HEK293 (cell line): ENCODE results near the gene RAB11FIP5.
"Not testable (repeated sequence)": the region's sequence is repeated elsewhere in the genome, so short reads cannot be mapped to it uniquely, and the experiment has no call there.

ENCODE experiments used
- CTCF ChIA-PET: fragments of 350-600 bp; formaldehyde crosslinking; extraction: SDS; loops from one replicate; lab custom pipeline; 2021; ENCODE audit warnings: antibody characterized with exemption; lab: Yijun Ruan, JAX
- POLR2A ChIA-PET: fragments of 300-600 bp; formaldehyde crosslinking; extraction: SDS; loops from one replicate; lab custom pipeline; 2020; ENCODE audit warnings: antibody characterized with exemption, inconsistent platforms; lab: Yijun Ruan, JAX
- H3K27ac ChIP-seq: fragments of 200-500 bp; sonication (Bioruptor generic); 2 replicates; pipeline ENCODE4 v1.5.1; 2014; ENCODE audit warnings: low read depth, low read length, control low read depth, inconsistent platforms; ENCODE audit errors: extremely low read depth
- H3K36me3 ChIP-seq, 2 experiments: fragments of 200-500 bp in 1 of 2; sonication (Bioruptor generic) in 1 of 2; 1 replicate in 1 of 2; 2 replicates in 1 of 2; pipeline ENCODE4 v1.5.1; 2014 to 2017; ENCODE audit warnings: inconsistent platforms in 2 of 2, low read length in 2 of 2; ENCODE audit not compliant: control insufficient read depth in 2 of 2, insufficient read depth in 1 of 2
- H3K4me1 ChIP-seq: fragments of 200-500 bp; sonication (Bioruptor generic); 2 replicates; pipeline ENCODE4 v1.5.1; 2014; ENCODE audit warnings: mild to moderate bottlenecking, low read length, inconsistent platforms; ENCODE audit not compliant: control insufficient read depth, insufficient read depth
- H3K4me3 ChIP-seq: 2 replicates; pipeline ENCODE4 v1.5.1; 2011; ENCODE audit warnings: low read depth, mild to moderate bottlenecking, control low read depth, low read length, moderate library complexity
- H3K9me3 ChIP-seq: fragments of 200-500 bp; sonication (Bioruptor generic); 2 replicates; pipeline ENCODE4 v1.5.1; 2014; ENCODE audit warnings: low read depth, low read length, inconsistent platforms; ENCODE audit not compliant: control insufficient read depth, insufficient read depth
- EGR2 ChIP-seq: fragments of 450-650 bp; formaldehyde crosslinking; IDR thresholded peaks from 2 replicates; pipeline ENCODE4 v1.5.1; 2016; ENCODE audit warnings: low read depth, missing biosample characterization, missing genetic modification characterization
- GLI4 ChIP-seq: fragments of 450-650 bp; formaldehyde crosslinking; IDR thresholded peaks from 2 replicates; pipeline ENCODE4 v1.5.1; 2016; ENCODE audit warnings: missing biosample characterization, missing genetic modification characterization
- REPIN1 ChIP-seq: fragments of 450-650 bp; formaldehyde crosslinking; IDR thresholded peaks from 2 replicates; pipeline ENCODE4 v1.5.1; 2017; ENCODE audit warnings: missing biosample characterization, missing genetic modification characterization, low read depth
- SETDB1 ChIP-seq: IDR thresholded peaks from one replicate; pipeline ENCODE4 v1.6.1; 2017; ENCODE audit warnings: mild to moderate bottlenecking, low read length, moderate library complexity, mixed read lengths; ENCODE audit not compliant: insufficient read length
- SP7 ChIP-seq: fragments of 450-650 bp; formaldehyde crosslinking; IDR thresholded peaks from 2 replicates; pipeline ENCODE4 v1.5.1; 2016; ENCODE audit warnings: missing biosample characterization, missing genetic modification characterization
- ZBTB17 ChIP-seq: fragments of 450-650 bp; formaldehyde crosslinking; IDR thresholded peaks from 2 replicates; pipeline ENCODE4 v1.5.1; 2016; ENCODE audit warnings: missing biosample characterization, missing genetic modification characterization
- ZIC2 ChIP-seq: fragments of 450-650 bp; formaldehyde crosslinking; IDR thresholded peaks from 2 replicates; pipeline ENCODE4 v1.5.1; 2016; ENCODE audit warnings: missing biosample characterization, missing genetic modification characterization
- ZNF121 ChIP-seq: fragments of 450-650 bp; formaldehyde crosslinking; IDR thresholded peaks from 2 replicates; pipeline ENCODE4 v1.5.1; 2016; ENCODE audit warnings: missing biosample characterization, missing genetic modification characterization
- ZNF202 ChIP-seq: fragments of 450-650 bp; formaldehyde crosslinking; IDR thresholded peaks from 2 replicates; pipeline ENCODE4 v1.5.1; 2016; ENCODE audit warnings: missing biosample characterization, missing genetic modification characterization, borderline replicate concordance
- ZNF221 ChIP-seq: fragments of 450-650 bp; formaldehyde crosslinking; IDR thresholded peaks from 2 replicates; pipeline ENCODE4 v1.5.1; 2017; ENCODE audit warnings: missing biosample characterization, missing genetic modification characterization, borderline replicate concordance
- ZNF274 ChIP-seq, 2 experiments: fragments of 200-500 bp in 1 of 2; fragments of 450-650 bp in 1 of 2; sonication (Bioruptor generic) in 1 of 2; formaldehyde crosslinking in 1 of 2; IDR thresholded peaks; 2 replicates each; pipeline versions ENCODE4 v1.5.1 to v1.6.1; 2014 to 2016; ENCODE audit warnings: borderline replicate concordance in 1 of 2, inconsistent platforms in 1 of 2, low read length in 1 of 2, missing biosample characterization in 1 of 2, missing genetic modification characterization in 1 of 2
- ZNF404 ChIP-seq: fragments of 450-650 bp; formaldehyde crosslinking; IDR thresholded peaks from 2 replicates; pipeline ENCODE4 v1.5.1; 2017; ENCODE audit warnings: missing biosample characterization, missing genetic modification characterization
- ZNF501 ChIP-seq: fragments of 450-650 bp; formaldehyde crosslinking; IDR thresholded peaks from 2 replicates; pipeline ENCODE4 v1.5.1; 2016; ENCODE audit warnings: missing biosample characterization, missing genetic modification characterization
- ZNF596 ChIP-seq: fragments of 450-650 bp; IDR thresholded peaks from 2 replicates; pipeline ENCODE4 v1.5.0; 2018; ENCODE audit warnings: missing biosample characterization, mild to moderate bottlenecking, missing genetic modification characterization, moderate library complexity
- ZNF600 ChIP-seq: fragments of 450-650 bp; formaldehyde crosslinking; IDR thresholded peaks from 2 replicates; pipeline ENCODE4 v1.5.1; 2016; ENCODE audit warnings: missing biosample characterization, missing genetic modification characterization
- ZNF670 ChIP-seq: fragments of 450-650 bp; formaldehyde crosslinking; IDR thresholded peaks from 2 replicates; pipeline ENCODE4 v1.5.1; 2016; ENCODE audit warnings: missing biosample characterization, missing genetic modification characterization, low read depth
- TF ChIP-seq, protein P1 (sequence below): sonication (generic); formaldehyde crosslinking; IDR thresholded peaks from 2 replicates; pipeline ENCODE4 v1.8.1; 2022; ENCODE audit warnings: mild to moderate bottlenecking, moderate library complexity, missing genetic modification reagents
- TF ChIP-seq, protein P2 (sequence below): fragments of 450-650 bp; formaldehyde crosslinking; conservative IDR thresholded peaks from 2 replicates; pipeline ENCODE4 v1.5.1; 2016; ENCODE audit warnings: low read depth, missing biosample characterization, missing genetic modification characterization

Gene RAB11FIP5

GRCh38 chr2:73068147-73068546 lies 44.6 kb downstream of the RAB11FIP5 start:
- TF ChIP-seq ZNF202 (no peak), ZNF221 (tag by site-specific recombination) (no peak)
- POLR2A ChIA-PET: no interaction called here
- Histone ChIP-seq H3K4me3 (no peak overlapping the region), H3K4me1 (peaks cover 12% of the 10 kb centered on the region), H3K36me3 (peaks cover 3 to 6% of the 10 kb centered on the region in 2 experiments; a peak in 2 of 3 replicates), H3K9me3 (no peaks in the 10 kb centered on the region), H3K27ac (no peak overlapping the region)
- CTCF ChIA-PET: no interaction called here

GRCh38 chr2:73067043-73067442 lies 45.7 kb downstream of the RAB11FIP5 start:
- no peak for TF ChIP-seq SP7 (tag by site-specific recombination)
- TF ChIP-seq, protein P1, sequence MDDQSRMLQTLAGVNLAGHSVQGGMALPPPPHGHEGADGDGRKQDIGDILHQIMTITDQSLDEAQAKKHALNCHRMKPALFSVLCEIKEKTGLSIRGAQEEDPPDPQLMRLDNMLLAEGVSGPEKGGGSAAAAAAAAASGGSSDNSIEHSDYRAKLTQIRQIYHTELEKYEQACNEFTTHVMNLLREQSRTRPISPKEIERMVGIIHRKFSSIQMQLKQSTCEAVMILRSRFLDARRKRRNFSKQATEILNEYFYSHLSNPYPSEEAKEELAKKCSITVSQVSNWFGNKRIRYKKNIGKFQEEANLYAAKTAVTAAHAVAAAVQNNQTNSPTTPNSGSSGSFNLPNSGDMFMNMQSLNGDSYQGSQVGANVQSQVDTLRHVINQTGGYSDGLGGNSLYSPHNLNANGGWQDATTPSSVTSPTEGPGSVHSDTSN (CRISPR knock-in tag): no peak
- H3K4me1 ChIP-seq: peaks cover 12% of the 10 kb centered on the region
- no peak overlapping the region for H3K27ac ChIP-seq
- H3K4me3 ChIP-seq: no peak overlapping the region
- ChIA-PET CTCF (no interaction called here), POLR2A (no interaction called here)
- H3K36me3 ChIP-seq: peaks cover 3% of the 10 kb centered on the region in 2 experiments; a peak in 2 of 3 replicates
- H3K9me3 ChIP-seq: no peaks in the 10 kb centered on the region

- peak; percentile 83 for TF ChIP-seq ZNF121 (tag by site-specific recombination)
- H3K4me1 ChIP-seq: peaks cover 12% of the 10 kb centered on the region
- CTCF ChIA-PET: interaction anchor here (2.3 kb wide), 1 partner anchor 20 kb away, joined by 5 read pairs; no protein-coding TSS in a partner anchor
- H3K27ac ChIP-seq, H3K36me3 ChIP-seq, H3K9me3 ChIP-seq, POLR2A ChIA-PET, H3K4me3 ChIP-seq: not testable (repeated sequence)
Observed at GRCh38 chr2:73065070-73065469, 47.7 kb downstream of the RAB11FIP5 start.

DNA sequence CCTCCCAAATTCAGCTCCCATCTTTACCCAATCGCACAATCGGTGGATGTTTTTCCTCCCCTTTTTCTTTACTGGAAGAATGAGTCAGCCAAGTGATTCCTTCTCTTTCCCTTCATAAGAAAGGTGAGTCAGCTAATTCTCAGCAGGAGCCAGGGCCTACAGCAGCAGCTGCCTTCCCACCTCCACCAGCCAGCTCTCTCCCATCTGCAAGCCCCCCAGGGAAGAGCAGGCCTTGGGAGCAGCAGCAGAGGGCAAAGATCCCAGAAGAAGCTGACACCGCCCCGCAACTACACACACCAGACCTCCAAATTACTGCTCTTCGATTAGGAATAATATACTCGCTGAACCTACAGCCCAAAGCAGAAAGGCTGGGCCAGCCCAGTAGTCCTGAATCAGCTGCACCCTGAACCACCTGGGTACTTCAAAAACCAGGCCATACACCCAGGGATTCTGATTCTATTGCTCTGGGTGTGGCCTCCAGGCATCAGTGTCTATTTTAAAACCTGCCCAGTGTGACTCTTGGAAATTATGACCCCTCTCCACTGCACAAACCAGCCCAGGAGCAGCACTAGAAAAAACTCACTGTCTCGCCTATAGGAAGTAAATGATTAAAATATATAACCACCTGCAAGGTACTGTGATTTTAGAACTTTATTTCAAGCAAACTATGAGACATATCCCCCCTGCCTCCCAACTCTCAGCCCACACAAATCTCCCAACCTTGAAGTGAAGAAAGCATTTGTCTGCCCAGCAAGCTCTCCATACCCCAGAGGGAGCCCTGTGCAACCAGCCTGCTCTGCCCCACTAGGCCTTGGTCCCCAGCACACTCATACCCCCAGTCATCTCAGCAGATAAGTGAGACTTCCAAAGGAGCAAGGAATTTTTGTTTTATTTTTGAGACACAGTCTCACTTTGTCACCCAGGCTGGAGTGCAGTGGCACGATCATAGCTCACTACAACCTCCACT lies 48.6 kb downstream of the RAB11FIP5 start:
- ChIA-PET CTCF (interaction anchor here (0.5 to 2.3 kb wide), 5 partner anchors 21 to 1893 kb away, joined by 3 to 5 read pairs (median 3); no protein-coding TSS in a partner anchor), POLR2A (no interaction called here)
- no peaks in the 10 kb centered on the region for H3K9me3 ChIP-seq
- H3K36me3 ChIP-seq: peaks cover 3% of the 10 kb centered on the region in 2 experiments; a peak in 2 of 3 replicates
- no peak overlapping the region for H3K4me3 ChIP-seq
- peak overlapping the region; percentile 48 for H3K27ac ChIP-seq
- peaks cover 12% of the 10 kb centered on the region for H3K4me1 ChIP-seq
- TF ChIP-seq ZNF501 (tag by site-specific recombination): no peak
- TF ChIP-seq ZBTB17 (tag by site-specific recombination): peak; percentile 84
- TF ChIP-seq ZNF600 (tag by site-specific recombination): 0 out of 2 replicates have a peak, but pooled peaks have one; percentile 20
- no peak for TF ChIP-seq GLI4 (tag by site-specific recombination)
- peak; percentile 56 for TF ChIP-seq SP7 (tag by site-specific recombination)
- TF ChIP-seq ZIC2 (tag by site-specific recombination): peak; percentile 53; the same call in 1 of the 2 replicates
- TF ChIP-seq ZNF670 (tag by site-specific recombination): no peak
- TF ChIP-seq EGR2 (tag by site-specific recombination): no peak
- no peak for TF ChIP-seq ZNF596 (tag by site-specific recombination)
- no peak for TF ChIP-seq REPIN1 (tag by site-specific recombination)
- TF ChIP-seq ZNF404: no peak
- TF ChIP-seq SETDB1: no peak
- TF ChIP-seq ZNF274 (IDR thresholded peaks at IDR 0.05; ENCODE audit: low read length): no peak
- no peak for TF ChIP-seq ZNF274 (tag by site-specific recombination; IDR thresholded peaks at IDR 0.05; ENCODE audit: borderline replicate concordance)
- TF ChIP-seq, protein P2, sequence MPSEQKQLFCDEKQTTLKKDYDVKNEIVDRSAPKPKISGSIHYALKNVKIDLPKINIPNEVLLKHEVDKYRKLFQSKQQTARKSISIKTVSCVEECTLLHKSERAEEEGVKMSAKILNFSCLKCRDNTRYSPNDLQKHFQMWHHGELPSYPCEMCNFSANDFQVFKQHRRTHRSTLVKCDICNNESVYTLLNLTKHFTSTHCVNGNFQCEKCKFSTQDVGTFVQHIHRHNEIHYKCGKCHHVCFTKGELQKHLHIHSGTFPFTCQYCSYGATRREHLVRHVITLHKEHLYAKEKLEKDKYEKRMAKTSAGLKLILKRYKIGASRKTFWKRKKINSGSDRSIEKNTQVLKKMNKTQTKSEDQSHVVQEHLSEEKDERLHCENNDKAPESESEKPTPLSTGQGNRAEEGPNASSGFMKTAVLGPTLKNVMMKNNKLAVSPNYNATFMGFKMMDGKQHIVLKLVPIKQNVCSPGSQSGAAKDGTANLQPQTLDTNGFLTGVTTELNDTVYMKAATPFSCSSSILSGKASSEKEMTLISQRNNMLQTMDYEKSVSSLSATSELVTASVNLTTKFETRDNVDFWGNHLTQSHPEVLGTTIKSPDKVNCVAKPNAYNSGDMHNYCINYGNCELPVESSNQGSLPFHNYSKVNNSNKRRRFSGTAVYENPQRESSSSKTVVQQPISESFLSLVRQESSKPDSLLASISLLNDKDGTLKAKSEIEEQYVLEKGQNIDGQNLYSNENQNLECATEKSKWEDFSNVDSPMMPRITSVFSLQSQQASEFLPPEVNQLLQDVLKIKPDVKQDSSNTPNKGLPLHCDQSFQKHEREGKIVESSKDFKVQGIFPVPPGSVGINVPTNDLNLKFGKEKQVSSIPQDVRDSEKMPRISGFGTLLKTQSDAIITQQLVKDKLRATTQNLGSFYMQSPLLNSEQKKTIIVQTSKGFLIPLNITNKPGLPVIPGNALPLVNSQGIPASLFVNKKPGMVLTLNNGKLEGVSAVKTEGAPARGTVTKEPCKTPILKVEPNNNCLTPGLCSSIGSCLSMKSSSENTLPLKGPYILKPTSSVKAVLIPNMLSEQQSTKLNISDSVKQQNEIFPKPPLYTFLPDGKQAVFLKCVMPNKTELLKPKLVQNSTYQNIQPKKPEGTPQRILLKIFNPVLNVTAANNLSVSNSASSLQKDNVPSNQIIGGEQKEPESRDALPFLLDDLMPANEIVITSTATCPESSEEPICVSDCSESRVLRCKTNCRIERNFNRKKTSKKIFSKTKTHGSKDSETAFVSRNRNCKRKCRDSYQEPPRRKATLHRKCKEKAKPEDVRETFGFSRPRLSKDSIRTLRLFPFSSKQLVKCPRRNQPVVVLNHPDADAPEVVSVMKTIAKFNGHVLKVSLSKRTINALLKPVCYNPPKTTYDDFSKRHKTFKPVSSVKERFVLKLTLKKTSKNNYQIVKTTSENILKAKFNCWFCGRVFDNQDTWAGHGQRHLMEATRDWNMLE (tag by site-specific recombination): no peak
